ENCODE measurements around the gene RTN4RL2. TPM values are rescaled to one million over a fixed set of nuclear protein-coding genes. Genes with fewer than 3 reads are reported as not detected.
"Not testable (repeated sequence)": the region's sequence is repeated elsewhere in the genome, so short reads cannot be mapped to it uniquely, and the experiment has no call there.

Gene RTN4RL2
- total and polyA plus RNA-seq, 5 donors from 2014 or later, result 0.11 TPM; not detected in 4

- Mint-ChIP-seq H3K27me3 (no peaks in the 10 kb centered on the region), H3K9me3 (no peaks in the 10 kb centered on the region), H3K4me3 (no peak overlapping the region), H3K27ac (no peak overlapping the region), H3K4me1 (peaks cover 0 to 2% (median 0%) of the 10 kb centered on the region in 4 donors), H3K36me3 (no peaks in the 10 kb centered on the region)
- H3K36me3 ChIP-seq (ENCODE audit: control insufficient read depth, insufficient read depth, low read length), result no peaks in the 10 kb centered on the region
- H3K27ac ChIP-seq (ENCODE audit: insufficient read depth, low read length, poor library complexity, severe bottlenecking), result no peak overlapping the region
- H3K9me3 ChIP-seq (ENCODE audit: control insufficient read depth in 2 of 2, low read length in 2 of 2), result no peaks in the 10 kb centered on the region
- ATAC-seq (ENCODE audit: low read depth in 2 of 2) (no peak), DNase-seq (no peak)
- H3K27me3 ChIP-seq (ENCODE audit: control insufficient read depth, insufficient read depth, low read length), result no peaks in the 10 kb centered on the region
- no peaks in the 10 kb centered on the region for H3K4me1 ChIP-seq (ENCODE audit: control insufficient read depth, insufficient read depth, low read length, poor library complexity, severe bottlenecking)
- no peak overlapping the region for H3K4me3 ChIP-seq (ENCODE audit: low read depth, low read length)
These were observed 25.4 kb upstream of the RTN4RL2 start for GRCh38 chr11:57434640-57435546.

- Histone ChIP-seq H3K9me3 (ENCODE audit: control insufficient read depth in 2 of 2, low read length in 2 of 2) (no peaks in the 10 kb centered on the region), H3K27ac (ENCODE audit: insufficient read depth, low read length, poor library complexity, severe bottlenecking) (no peak overlapping the region), H3K36me3 (ENCODE audit: control insufficient read depth, insufficient read depth, low read length) (no peaks in the 10 kb centered on the region), H3K4me1 (ENCODE audit: control insufficient read depth, insufficient read depth, low read length, poor library complexity, severe bottlenecking) (no peaks in the 10 kb centered on the region), H3K27me3 (ENCODE audit: control insufficient read depth, insufficient read depth, low read length) (no peaks in the 10 kb centered on the region), H3K4me3 (ENCODE audit: low read depth, low read length) (no peak overlapping the region)
- no peaks in the 10 kb centered on the region for H3K36me3 Mint-ChIP-seq
- H3K27me3 Mint-ChIP-seq, result no peaks in the 10 kb centered on the region
- ATAC-seq (ENCODE audit: low read depth in 2 of 2), result no peak
- DNase-seq, result no peak
- no peaks in the 10 kb centered on the region for H3K9me3 Mint-ChIP-seq
- H3K4me1 Mint-ChIP-seq, result no peaks in the 10 kb centered on the region
- no peak overlapping the region for H3K4me3 Mint-ChIP-seq
- H3K27ac Mint-ChIP-seq, result no peak overlapping the region
These were observed 24.3 kb upstream of the RTN4RL2 start for GRCh38 chr11:57436031-57436430.

GRCh38 chr11:57438345-57439285 is 21.7 kb upstream of the RTN4RL2 start:
- Histone ChIP-seq H3K4me1 (ENCODE audit: control insufficient read depth, insufficient read depth, low read length, poor library complexity, severe bottlenecking) (no peaks in the 10 kb centered on the region), H3K27me3 (ENCODE audit: control insufficient read depth, insufficient read depth, low read length) (no peaks in the 10 kb centered on the region), H3K4me3 (ENCODE audit: low read depth, low read length) (no peak overlapping the region), H3K27ac (ENCODE audit: insufficient read depth, low read length, poor library complexity, severe bottlenecking) (no peak overlapping the region), H3K9me3 (ENCODE audit: control insufficient read depth in 2 of 2, low read length in 2 of 2) (no peaks in the 10 kb centered on the region), H3K36me3 (ENCODE audit: control insufficient read depth, insufficient read depth, low read length) (no peaks in the 10 kb centered on the region)
- Mint-ChIP-seq H3K4me3 (no peak overlapping the region), H3K4me1 (no peaks in the 10 kb centered on the region), H3K9me3 (no peaks in the 10 kb centered on the region), H3K27ac (no peak overlapping the region), H3K27me3 (no peaks in the 10 kb centered on the region), H3K36me3 (no peaks in the 10 kb centered on the region)
- DNase-seq (no peak), ATAC-seq (ENCODE audit: low read depth in 2 of 2) (no peak)

GRCh38 chr11:57439786-57440185 is 20.5 kb upstream of the RTN4RL2 start:
- H3K27ac ChIP-seq (ENCODE audit: insufficient read depth, low read length, poor library complexity, severe bottlenecking), result no peak overlapping the region
- Mint-ChIP-seq H3K9me3 (no peaks in the 10 kb centered on the region), H3K36me3 (no peaks in the 10 kb centered on the region), H3K4me3 (no peak overlapping the region), H3K27ac (no peak overlapping the region), H3K4me1 (no peaks in the 10 kb centered on the region), H3K27me3 (peaks cover 5% of the 10 kb centered on the region)
- H3K4me1 ChIP-seq (ENCODE audit: control insufficient read depth, insufficient read depth, low read length, poor library complexity, severe bottlenecking), result no peaks in the 10 kb centered on the region
- H3K9me3 ChIP-seq (ENCODE audit: control insufficient read depth in 2 of 2, low read length in 2 of 2), result no peaks in the 10 kb centered on the region
- no peaks in the 10 kb centered on the region for H3K36me3 ChIP-seq (ENCODE audit: control insufficient read depth, insufficient read depth, low read length)
- ATAC-seq (ENCODE audit: low read depth in 2 of 2) (no peak), DNase-seq (no peak)
- H3K27me3 ChIP-seq (ENCODE audit: control insufficient read depth, insufficient read depth, low read length), result no peaks in the 10 kb centered on the region
- H3K4me3 ChIP-seq (ENCODE audit: low read depth, low read length), result no peak overlapping the region

- no peak overlapping the region for H3K27ac ChIP-seq (ENCODE audit: insufficient read depth, low read length, poor library complexity, severe bottlenecking)
- H3K36me3 ChIP-seq (ENCODE audit: control insufficient read depth, insufficient read depth, low read length), result no peaks in the 10 kb centered on the region
- DNase-seq, result no peak
- no peak for ATAC-seq (ENCODE audit: low read depth in 2 of 2)
- no peaks in the 10 kb centered on the region for H3K27me3 ChIP-seq (ENCODE audit: control insufficient read depth, insufficient read depth, low read length)
- no peaks in the 10 kb centered on the region for H3K9me3 ChIP-seq (ENCODE audit: control insufficient read depth in 2 of 2, low read length in 2 of 2)
- H3K36me3 Mint-ChIP-seq, result no peaks in the 10 kb centered on the region
- no peak overlapping the region for H3K27ac Mint-ChIP-seq
- H3K4me3 ChIP-seq (ENCODE audit: low read depth, low read length), result no peak overlapping the region
- no peaks in the 10 kb centered on the region for H3K4me1 Mint-ChIP-seq
- H3K4me1 ChIP-seq (ENCODE audit: control insufficient read depth, insufficient read depth, low read length, poor library complexity, severe bottlenecking), result no peaks in the 10 kb centered on the region
- peaks cover 0 to 2% (median 0%) of the 10 kb centered on the region in 7 donors for H3K9me3 Mint-ChIP-seq
- H3K4me3 Mint-ChIP-seq, result no peak overlapping the region
- peaks cover 5% of the 10 kb centered on the region for H3K27me3 Mint-ChIP-seq
These were observed 19.4 kb upstream of the RTN4RL2 start for GRCh38 chr11:57440744-57441414.

GRCh38 chr11:57444362-57445121 is 15.8 kb upstream of the RTN4RL2 start:
- H3K4me1 ChIP-seq (ENCODE audit: control insufficient read depth, insufficient read depth, low read length, poor library complexity, severe bottlenecking), result no peaks in the 10 kb centered on the region
- H3K27me3 Mint-ChIP-seq, result peaks cover 15% of the 10 kb centered on the region
- no peaks in the 10 kb centered on the region for H3K4me1 Mint-ChIP-seq
- no peak overlapping the region for H3K27ac Mint-ChIP-seq
- no peak overlapping the region for H3K27ac ChIP-seq (ENCODE audit: insufficient read depth, low read length, poor library complexity, severe bottlenecking)
- no peaks in the 10 kb centered on the region for H3K36me3 Mint-ChIP-seq
- H3K4me3 ChIP-seq (ENCODE audit: low read depth, low read length), result no peak overlapping the region
- no peaks in the 10 kb centered on the region for H3K27me3 ChIP-seq (ENCODE audit: control insufficient read depth, insufficient read depth, low read length)
- ATAC-seq (ENCODE audit: low read depth in 2 of 2), result no peak
- no peaks in the 10 kb centered on the region for H3K36me3 ChIP-seq (ENCODE audit: control insufficient read depth, insufficient read depth, low read length)
- no peak overlapping the region for H3K4me3 Mint-ChIP-seq
- H3K9me3 ChIP-seq (ENCODE audit: control insufficient read depth in 2 of 2, low read length in 2 of 2), result no peaks in the 10 kb centered on the region
- H3K9me3 Mint-ChIP-seq, result peaks cover 0 to 2% (median 0%) of the 10 kb centered on the region in 7 donors
- no peak for DNase-seq

- not testable (repeated sequence) for H3K36me3 ChIP-seq (ENCODE audit: control insufficient read depth, insufficient read depth, low read length); H3K4me3 ChIP-seq (ENCODE audit: low read depth, low read length); H3K4me1 Mint-ChIP-seq; H3K9me3 ChIP-seq (ENCODE audit: control insufficient read depth in 2 of 2, low read length in 2 of 2); DNase-seq; H3K4me3 Mint-ChIP-seq; H3K27ac Mint-ChIP-seq; H3K36me3 Mint-ChIP-seq; H3K9me3 Mint-ChIP-seq; H3K27me3 ChIP-seq (ENCODE audit: control insufficient read depth, insufficient read depth, low read length); H3K27ac ChIP-seq (ENCODE audit: insufficient read depth, low read length, poor library complexity, severe bottlenecking); ATAC-seq (ENCODE audit: low read depth in 2 of 2); H3K4me1 ChIP-seq (ENCODE audit: control insufficient read depth, insufficient read depth, low read length, poor library complexity, severe bottlenecking)
- peaks cover 19% of the 10 kb centered on the region for H3K27me3 Mint-ChIP-seq
These were observed 15.3 kb upstream of the RTN4RL2 start for GRCh38 chr11:57445122-57445394.
